ENCODE measurements around the gene HSPG2. TPM values are rescaled to one million over a fixed set of nuclear protein-coding genes. Genes with fewer than 3 reads are reported as not detected.

The HSPG2 gene
- total RNA-seq, 1 donor from 2014 or later, result 0.91 TPM

- intact Hi-C loops (cut with micrococcal nuclease), result no loop called here
Measured at GRCh38 chr1:21899987-21900386, 37.1 kb downstream of the HSPG2 start.

DNA sequence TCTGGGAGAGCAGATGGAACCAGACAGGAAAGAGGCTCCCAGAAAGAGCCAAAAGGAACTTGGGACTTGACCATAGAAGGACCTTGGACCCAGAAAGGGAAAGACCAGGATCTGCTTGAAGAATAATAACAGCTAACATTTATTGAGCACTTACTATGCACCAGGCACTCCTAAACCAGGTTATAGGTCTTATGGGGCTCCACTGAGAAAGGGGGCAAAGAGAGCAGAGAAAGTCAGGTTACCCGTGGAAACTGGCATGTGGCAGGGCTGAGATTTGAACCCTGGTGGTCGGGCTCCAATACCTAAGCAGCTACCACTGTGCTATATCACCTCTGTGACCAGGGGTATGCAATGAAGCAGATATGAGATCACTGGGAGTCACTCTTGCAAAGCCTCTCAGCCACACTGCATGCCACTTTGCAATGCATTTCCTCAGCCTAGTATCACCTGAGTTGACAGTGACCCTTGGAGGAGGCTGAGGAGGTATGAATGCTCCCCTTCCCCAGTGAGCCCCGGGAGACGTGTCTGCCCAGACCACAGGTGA lies 37.8 kb downstream of the HSPG2 start:
- intact Hi-C loops (cut with micrococcal nuclease), result no loop called here

DNA sequence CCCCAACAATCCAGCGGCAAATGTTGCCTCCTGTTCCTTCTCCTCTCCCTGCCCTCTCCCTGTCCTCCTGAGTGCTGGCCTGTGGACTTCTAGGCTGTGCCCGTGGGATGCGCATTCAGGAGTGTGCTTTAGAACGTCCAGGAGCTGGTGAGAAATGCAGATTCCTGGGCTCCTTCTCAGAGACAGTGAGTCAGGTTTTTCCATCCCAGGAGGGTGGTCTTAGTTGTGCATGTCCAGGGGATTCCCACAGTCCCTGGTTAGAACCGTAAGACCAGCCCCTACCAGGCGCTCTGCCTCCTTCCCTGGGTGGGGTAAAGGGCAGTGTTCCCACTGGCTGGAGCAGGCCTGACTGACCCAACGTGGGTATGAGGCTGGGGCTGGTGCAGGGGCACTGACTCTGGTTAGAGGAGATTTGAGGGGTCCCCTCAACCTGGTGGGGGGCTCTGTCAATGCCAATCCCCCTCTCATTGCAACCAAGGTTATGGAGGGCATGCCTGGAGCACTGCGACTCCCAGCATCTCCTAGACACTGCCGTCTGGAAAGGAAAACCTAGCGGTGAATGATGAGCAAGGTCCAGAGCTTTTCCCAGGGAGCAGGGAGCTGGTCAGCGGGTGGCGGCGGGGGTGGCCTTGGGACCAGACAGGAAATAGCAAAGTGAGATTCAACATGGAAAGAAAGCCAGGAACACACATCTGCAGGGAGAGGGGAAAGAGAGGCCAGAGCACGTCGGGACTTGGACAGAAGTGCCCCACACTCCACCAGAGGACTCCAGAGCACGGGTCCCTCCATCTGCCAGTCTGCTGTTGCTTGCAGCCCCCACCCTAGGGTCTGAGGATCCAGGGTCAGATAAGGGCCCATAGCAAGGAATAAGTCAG lies 38.5 kb downstream of the HSPG2 start:
- intact Hi-C loops (cut with micrococcal nuclease), result no loop called here

DNA sequence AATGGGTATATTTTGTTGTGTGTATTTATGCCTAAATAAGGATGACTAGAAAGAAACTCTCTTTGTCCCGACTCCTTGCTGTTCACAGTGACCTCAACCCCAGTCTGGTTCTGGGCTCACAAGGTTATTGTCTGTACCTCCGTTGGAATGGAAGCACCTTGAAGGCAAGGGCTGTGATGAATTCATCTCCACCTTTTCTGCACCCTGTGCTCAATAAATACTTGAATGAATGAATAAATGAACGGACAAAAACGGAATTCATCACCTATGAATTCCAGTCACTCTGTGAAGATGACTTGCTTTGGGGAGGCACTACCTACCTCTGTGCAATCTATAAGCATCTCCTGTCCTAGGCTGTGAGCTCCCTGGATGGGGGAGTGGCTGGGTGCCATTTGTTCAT lies 39.3 kb downstream of the HSPG2 start:
- intact Hi-C loops (cut with micrococcal nuclease), result no loop called here

DNA sequence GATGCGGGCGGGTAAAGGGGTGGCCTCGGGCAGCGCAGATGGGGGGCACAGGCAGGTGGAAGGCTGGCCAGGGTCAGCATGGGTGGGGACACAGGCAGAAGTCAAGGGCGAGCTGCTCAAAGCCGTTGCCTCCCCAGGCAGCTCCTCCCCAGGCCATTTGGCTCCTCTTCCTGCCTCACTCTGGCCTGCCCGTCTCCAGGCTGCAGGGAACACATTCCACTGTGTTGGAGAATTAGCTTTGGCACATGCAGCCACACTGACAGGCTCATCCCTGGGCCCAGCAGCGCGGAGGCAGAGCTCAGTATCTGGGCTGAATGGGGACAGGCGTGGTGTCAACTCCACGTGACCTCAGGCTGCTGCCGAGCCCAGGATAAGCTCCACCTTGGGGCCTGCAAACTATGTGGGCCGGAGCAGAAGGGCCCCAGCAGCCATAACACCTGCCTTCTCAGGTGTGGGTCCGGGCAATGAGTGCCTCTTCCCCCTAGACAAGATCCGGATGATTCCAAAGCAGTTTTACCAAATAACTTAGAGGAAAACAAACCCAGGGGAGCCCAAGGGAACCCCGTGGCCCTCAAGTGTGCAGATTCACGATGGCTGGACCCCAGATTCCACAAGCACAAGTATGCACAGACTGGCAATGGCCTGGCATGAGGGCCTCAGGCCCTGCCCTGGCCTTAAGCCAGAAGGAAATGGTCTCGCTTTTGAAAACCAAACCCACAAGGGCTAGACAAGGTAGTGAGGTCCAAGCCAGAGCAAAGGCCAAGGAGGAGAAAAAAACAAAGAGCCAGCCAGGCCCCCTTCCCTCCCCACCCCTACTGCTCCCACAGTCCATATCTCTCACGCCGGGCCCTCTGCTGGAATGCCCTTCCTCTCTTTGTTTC lies 40.2 kb downstream of the HSPG2 start:
- intact Hi-C loops (cut with micrococcal nuclease), result no loop called here

DNA sequence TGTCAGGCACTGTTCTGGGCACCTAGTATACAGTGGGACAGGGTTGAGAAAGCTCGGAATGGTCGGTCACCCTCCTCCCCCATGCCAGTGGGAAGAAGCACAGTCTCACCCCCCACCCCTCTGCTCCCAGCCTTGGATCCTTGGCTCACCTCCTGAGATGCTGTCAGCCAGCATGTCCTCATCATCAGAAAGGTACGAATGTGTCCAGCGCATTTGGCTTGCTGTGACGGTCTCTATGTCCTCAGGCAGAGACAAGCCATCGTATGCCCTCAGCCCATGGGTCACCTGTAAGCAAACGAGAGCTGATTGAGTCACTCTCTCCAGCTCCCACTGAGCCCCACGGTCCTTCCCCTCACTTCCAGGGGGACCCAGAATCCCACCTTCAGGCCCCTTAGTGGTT lies 41.1 kb downstream of the HSPG2 start:
- intact Hi-C loops (cut with micrococcal nuclease), result no loop called here

- intact Hi-C loops (cut with micrococcal nuclease), result no loop called here
Measured at GRCh38 chr1:21894034-21894881, 42.9 kb downstream of the HSPG2 start.

GRCh38 chr1:21893046-21893805 lies 43.9 kb downstream of the HSPG2 start:
- intact Hi-C loops (cut with micrococcal nuclease), result no loop called here

- intact Hi-C loops (cut with micrococcal nuclease), result no loop called here
Measured at GRCh38 chr1:21891621-21892479, 45.3 kb downstream of the HSPG2 start.

GRCh38 chr1:21891081-21891480 lies 46.0 kb downstream of the HSPG2 start:
- intact Hi-C loops (cut with micrococcal nuclease), result no loop called here

GRCh38 chr1:21888500-21888899 lies 48.6 kb downstream of the HSPG2 start:
- intact Hi-C loops (cut with micrococcal nuclease), result no loop called here

DNA sequence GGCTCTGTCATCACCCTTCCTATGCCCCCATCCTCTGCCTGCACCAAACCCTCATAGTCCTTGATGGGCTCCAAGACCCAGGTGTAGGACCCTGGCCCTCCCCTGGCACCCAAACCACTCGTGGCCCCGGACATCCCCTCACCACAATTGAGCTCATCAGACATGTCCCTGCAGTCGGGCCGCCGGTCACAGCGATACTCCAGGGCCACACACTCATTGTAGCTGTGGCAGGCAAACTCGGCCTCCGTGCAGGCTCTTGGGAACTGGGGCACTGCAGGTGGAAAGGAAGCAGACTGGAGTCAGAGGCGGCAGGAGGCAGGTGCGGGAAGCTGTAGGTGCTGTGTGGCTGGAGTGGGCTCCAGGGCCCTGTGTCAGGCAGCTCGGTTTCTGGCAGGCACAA lies 49.3 kb downstream of the HSPG2 start:
- intact Hi-C loops (cut with micrococcal nuclease), result no loop called here

- intact Hi-C loops (cut with micrococcal nuclease), result no loop called here
Measured at GRCh38 chr1:21887216-21887736, 49.8 kb downstream of the HSPG2 start.

DNA sequence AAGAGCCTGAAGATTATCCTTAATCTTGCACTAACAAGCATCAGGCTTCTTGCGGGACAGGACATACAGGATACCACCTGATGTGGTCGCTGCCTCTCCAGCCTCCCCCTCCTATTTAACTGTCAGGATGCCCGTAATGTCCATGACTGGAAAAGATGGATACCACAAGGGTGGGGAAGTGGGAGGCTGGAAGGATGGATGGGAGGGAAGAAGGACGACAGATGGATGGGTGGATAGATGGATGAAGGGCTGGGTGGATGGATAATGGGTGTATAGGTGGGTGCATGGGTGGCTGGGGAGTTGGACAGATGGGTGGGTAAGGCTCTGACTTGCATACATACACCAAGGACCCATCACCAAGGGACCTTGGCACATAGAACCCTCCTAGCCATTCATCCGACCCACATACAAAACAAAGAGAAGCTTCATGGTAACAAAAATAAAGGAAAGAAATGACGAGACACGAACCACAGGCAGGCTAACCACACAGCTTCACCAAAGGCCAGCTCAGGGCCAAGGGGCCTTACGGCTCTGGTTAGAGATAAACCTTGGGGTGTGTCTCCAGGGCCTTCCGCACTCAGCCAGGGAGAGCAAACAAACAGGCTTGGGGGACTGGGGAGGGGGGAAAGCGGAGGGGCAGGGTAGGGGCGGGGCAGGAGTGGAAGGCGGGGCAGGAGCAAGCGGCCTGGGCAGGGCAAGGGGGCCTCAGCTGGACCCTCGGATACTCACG lies 50.5 kb downstream of the HSPG2 start:
- intact Hi-C loops (cut with micrococcal nuclease), result no loop called here

GRCh38 chr1:21885236-21886037 lies 51.7 kb downstream of the HSPG2 start:
- intact Hi-C loops (cut with micrococcal nuclease), result no loop called here

GRCh38 chr1:21884456-21885235 lies 52.5 kb downstream of the HSPG2 start:
- intact Hi-C loops (cut with micrococcal nuclease), result no loop called here
